PFSK-1 (cell line): ENCODE results near the gene HDAC4.

Experiments used
- FOXP2 ChIP-seq: optimal IDR thresholded peaks from 2 replicates; pipeline ENCODE3; 2011; ENCODE audit warnings: borderline replicate concordance, control low read depth, inconsistent platforms; ENCODE audit not compliant: insufficient read depth; ENCODE audit errors: extremely low read length, extremely low read depth
- POLR2AphosphoS5 ChIP-seq: IDR thresholded peaks from 2 replicates; pipeline ENCODE4 v1.6.1; 2012; ENCODE audit warnings: low read depth, mild to moderate bottlenecking, control low read depth, low read length, moderate library complexity
- SIN3A ChIP-seq: IDR thresholded peaks from 2 replicates; pipeline ENCODE4 v1.6.1; 2012; ENCODE audit warnings: mild to moderate bottlenecking, low read length, moderate library complexity, borderline replicate concordance; ENCODE audit not compliant: insufficient read depth
- TAF1 ChIP-seq: IDR thresholded peaks from 2 replicates; pipeline ENCODE4 v1.6.1; 2012; ENCODE audit warnings: low read length, control low read depth, borderline replicate concordance; ENCODE audit not compliant: insufficient read depth
- TF ChIP-seq, protein P1 (sequence below), 2 experiments: IDR thresholded peaks; 2 replicates each; pipeline versions ENCODE4 v1.6.1 to v1.8.0; 2011 to 2012; ENCODE audit warnings: low read depth in 2 of 2, low read length in 2 of 2, control low read depth in 1 of 2, inconsistent platforms in 1 of 2, mild to moderate bottlenecking in 1 of 2, moderate library complexity in 1 of 2; ENCODE audit not compliant: insufficient read depth in 1 of 2

HDAC4 gene

DNA sequence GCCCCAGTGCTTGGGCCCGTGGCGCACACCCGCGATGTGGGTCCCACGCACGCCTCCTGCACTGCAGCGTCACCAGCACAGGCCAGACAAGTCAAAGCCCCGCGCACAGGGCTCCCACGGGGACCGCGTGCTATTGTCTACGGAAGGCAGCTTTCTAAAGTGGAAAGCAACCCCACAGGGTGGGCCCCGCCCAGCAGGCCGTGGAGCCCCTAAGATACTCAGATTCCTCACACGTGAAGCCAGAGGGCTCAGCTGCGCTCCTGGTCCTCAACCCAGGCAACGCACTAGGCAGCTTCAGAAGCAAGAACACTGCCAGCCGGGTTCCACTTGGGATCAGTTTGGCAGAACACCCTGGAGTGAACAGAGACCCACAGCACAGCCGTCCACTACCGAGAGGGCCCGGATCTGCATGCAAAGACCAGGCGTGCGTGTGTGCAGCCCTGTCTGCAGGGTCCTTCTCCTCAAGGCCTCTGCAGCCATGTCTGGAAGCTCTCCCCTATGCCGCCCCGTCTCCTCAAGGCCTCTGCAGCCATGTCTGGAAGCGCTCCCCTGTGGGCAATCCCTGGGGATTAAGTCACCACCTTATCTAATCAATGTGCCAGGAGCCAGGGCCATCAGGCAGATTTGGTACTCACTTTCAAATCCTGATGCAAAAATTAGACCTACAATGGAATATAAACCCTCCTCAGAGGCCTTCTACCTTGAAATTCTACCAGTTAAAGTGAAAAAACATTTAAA is 231.3 kb downstream of the HDAC4 start:
- TF ChIP-seq, protein P1, sequence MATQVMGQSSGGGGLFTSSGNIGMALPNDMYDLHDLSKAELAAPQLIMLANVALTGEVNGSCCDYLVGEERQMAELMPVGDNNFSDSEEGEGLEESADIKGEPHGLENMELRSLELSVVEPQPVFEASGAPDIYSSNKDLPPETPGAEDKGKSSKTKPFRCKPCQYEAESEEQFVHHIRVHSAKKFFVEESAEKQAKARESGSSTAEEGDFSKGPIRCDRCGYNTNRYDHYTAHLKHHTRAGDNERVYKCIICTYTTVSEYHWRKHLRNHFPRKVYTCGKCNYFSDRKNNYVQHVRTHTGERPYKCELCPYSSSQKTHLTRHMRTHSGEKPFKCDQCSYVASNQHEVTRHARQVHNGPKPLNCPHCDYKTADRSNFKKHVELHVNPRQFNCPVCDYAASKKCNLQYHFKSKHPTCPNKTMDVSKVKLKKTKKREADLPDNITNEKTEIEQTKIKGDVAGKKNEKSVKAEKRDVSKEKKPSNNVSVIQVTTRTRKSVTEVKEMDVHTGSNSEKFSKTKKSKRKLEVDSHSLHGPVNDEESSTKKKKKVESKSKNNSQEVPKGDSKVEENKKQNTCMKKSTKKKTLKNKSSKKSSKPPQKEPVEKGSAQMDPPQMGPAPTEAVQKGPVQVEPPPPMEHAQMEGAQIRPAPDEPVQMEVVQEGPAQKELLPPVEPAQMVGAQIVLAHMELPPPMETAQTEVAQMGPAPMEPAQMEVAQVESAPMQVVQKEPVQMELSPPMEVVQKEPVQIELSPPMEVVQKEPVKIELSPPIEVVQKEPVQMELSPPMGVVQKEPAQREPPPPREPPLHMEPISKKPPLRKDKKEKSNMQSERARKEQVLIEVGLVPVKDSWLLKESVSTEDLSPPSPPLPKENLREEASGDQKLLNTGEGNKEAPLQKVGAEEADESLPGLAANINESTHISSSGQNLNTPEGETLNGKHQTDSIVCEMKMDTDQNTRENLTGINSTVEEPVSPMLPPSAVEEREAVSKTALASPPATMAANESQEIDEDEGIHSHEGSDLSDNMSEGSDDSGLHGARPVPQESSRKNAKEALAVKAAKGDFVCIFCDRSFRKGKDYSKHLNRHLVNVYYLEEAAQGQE (IDR thresholded peaks at IDR 0.05; ENCODE audit: insufficient read depth in 1 of 2, low read depth in 2 of 2, low read length in 2 of 2) = no peak
- TF ChIP-seq POLR2AphosphoS5 (no peak), FOXP2 (no peak), TAF1 (no peak), SIN3A (no peak)

DNA sequence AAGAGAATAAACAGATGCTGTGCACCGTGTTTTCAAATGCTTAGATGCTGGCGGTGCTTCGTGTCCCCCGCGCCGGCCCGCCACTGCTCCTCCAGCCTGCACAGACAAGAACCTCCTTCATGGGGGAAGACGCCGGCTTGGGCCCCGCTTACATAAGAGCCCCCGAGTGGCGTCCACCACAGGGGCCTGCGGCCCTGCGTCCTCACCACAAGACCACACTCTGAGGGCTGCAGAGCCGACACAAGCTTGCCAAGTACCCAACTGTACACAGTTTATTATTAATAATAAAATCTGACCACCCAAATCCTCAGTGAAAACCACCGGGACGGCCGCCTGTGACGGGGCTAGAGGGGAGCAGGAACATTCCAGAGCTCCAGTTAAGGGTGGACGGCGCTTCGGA is 232.2 kb downstream of the HDAC4 start:
- TF ChIP-seq FOXP2 = no peak
- TF ChIP-seq SIN3A = no peak
- TF ChIP-seq TAF1 = no peak
- TF ChIP-seq, protein P1 (IDR thresholded peaks at IDR 0.05; ENCODE audit: insufficient read depth in 1 of 2, low read depth in 2 of 2, low read length in 2 of 2) = no peak
- no peak for TF ChIP-seq POLR2AphosphoS5

DNA sequence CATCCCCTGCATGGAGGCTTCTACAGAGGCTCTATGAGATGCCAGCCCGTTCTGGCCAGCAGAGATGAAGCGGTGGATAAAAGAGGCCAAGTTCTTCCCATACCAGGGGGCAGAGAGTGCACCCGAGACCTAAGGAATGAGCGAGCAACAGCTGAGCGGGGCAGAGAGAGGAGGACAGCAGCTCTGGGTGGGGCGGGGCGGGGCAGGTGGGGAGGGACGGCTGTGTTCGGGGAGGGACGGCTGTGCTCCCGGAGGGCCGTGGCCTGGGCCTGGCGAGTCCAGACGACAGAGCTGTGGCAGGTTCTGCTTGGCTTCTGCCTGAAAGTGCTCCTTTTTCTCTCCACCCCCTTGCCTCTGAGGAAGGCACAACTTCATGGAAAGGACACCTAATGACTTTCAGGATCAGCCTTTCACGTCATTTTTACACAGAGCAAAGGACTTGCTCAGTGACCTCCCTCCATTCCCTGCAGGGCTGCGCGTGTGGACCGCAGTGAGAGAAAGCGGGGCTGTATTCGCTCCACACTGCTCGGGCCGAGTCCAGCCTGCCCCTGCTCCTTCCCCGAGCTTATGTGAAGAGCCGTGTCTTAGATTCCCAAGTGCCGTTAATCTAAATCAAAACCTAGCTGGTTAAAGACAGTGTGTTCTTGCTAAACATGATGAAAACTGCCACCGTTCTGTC is 232.9 kb downstream of the HDAC4 start:
- TF ChIP-seq POLR2AphosphoS5 (no peak), TAF1 (no peak), SIN3A (no peak), FOXP2 (no peak)
- TF ChIP-seq, protein P1 (IDR thresholded peaks at IDR 0.05; ENCODE audit: insufficient read depth in 1 of 2, low read depth in 2 of 2, low read length in 2 of 2) = no peak

DNA sequence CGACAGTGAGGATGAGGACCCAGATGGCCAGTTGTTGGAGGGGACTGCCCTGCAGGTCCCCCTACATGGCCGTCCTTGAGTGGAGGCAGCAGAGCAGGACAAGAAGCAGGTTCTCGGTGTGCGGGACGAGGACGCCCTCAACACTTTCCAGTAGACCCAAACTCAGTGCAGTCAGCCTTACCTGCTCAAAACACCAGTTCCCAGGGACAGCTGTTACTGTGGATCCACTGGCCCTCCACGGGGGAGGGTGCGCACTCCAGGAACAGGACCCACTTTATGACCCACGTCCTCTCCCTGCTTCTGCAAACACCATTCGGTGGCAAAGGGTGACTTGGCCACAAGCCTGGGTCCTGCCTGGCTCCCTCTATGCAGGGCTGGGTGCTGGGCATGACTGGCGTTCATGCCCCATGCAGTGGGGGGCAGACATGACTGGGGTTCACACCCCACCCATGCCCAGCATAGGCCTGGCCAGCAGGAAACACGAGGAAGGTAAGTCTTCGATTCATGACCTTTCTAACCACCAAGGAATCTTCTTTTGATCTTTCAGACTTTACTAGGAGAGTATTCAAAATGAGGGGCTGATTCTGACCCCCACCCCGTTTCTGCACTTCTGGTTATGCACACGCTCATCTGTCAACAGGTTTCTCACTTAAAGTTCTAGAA is 233.7 kb downstream of the HDAC4 start:
- TF ChIP-seq FOXP2 (no peak), TAF1 (no peak), SIN3A (no peak), POLR2AphosphoS5 (no peak)
- TF ChIP-seq, protein P1 (IDR thresholded peaks at IDR 0.05; ENCODE audit: insufficient read depth in 1 of 2, low read depth in 2 of 2, low read length in 2 of 2) = no peak
